Heart left ventricle (tissue), 16 donors: ENCODE results near the gene OSBPL10. TPM values are rescaled to one million over a fixed set of nuclear protein-coding genes. Genes with fewer than 3 reads are reported as not detected.

Experiments used
- ATAC-seq, 4 donors: fragments of 200-7000 bp; cut with Tn5 transposase; one replicate each; pipeline ENCODE4 v1.9.1; 2020 to 2022; ENCODE audit warnings: moderate library complexity in 4 of 4, mild to moderate bottlenecking in 3 of 4, moderate number of reproducible peaks in 1 of 4
- DNase-seq, 5 donors: peaks; one replicate each; pipeline ENCODE4 v3.0.0-alpha.2; 2020
- H3K27ac ChIP-seq, 12 donors: fragments of 200-600 bp; sonication (generic) in 4 of 12; one replicate each; pipeline versions ENCODE4 v1.5.0 to v1.8.0; 2016 to 2022; ENCODE audit warnings: mild to moderate bottlenecking in 2 of 12
- H3K27me3 ChIP-seq, 9 donors: fragments of 200-600 bp; sonication (generic) in 2 of 9; one replicate each; pipeline versions ENCODE4 v1.5.1 to v1.8.0; 2016 to 2022; ENCODE audit warnings: mild to moderate bottlenecking in 3 of 9
- H3K36me3 ChIP-seq, 9 donors: fragments of 200-600 bp; sonication (generic) in 2 of 9; one replicate each; pipeline versions ENCODE4 v1.5.0 to v1.8.0; 2018 to 2022; ENCODE audit warnings: mild to moderate bottlenecking in 2 of 9
- H3K4me1 ChIP-seq, 12 donors: fragments of 200-600 bp; sonication (generic) in 4 of 12; one replicate each; pipeline versions ENCODE4 v1.5.0 to v1.8.0; 2016 to 2022; ENCODE audit warnings: mild to moderate bottlenecking in 3 of 12
- H3K4me3 ChIP-seq, 12 donors: fragments of 200-600 bp; sonication (generic) in 4 of 12; one replicate each; pipeline versions ENCODE4 v1.5.0 to v1.8.0; 2017 to 2022; ENCODE audit warnings: mild to moderate bottlenecking in 9 of 12, moderate library complexity in 4 of 12
- H3K9me3 ChIP-seq, 12 donors: fragments of 200-600 bp; sonication (generic) in 4 of 12; one replicate each; pipeline versions ENCODE4 v1.5.0 to v1.8.0; 2016 to 2022; ENCODE audit warnings: mild to moderate bottlenecking in 1 of 12
- CTCF ChIP-seq, 12 donors: fragments of 200-600 bp; sonication (generic) in 4 of 12; IDR thresholded peaks; one replicate each; pipeline versions ENCODE4 v1.5.0 to v1.8.0; 2018 to 2022; ENCODE audit warnings: antibody characterized with exemption in 12 of 12, mild to moderate bottlenecking in 5 of 12
- POLR2A ChIP-seq, 2 donors: fragments of 450-650 bp; IDR thresholded peaks; one replicate each; pipeline ENCODE4 v1.6.1; 2017; ENCODE audit warnings: antibody characterized with exemption in 2 of 2, mild to moderate bottlenecking in 2 of 2, moderate library complexity in 2 of 2
- WGBS, 4 donors: extraction: QIAGEN DNeasy Blood & Tissue Kit in 2 of 4; methylation state at CpG; one replicate each; pipeline versions ENCODE4 v1.1.5 to v1.1.7; 2013 to 2018; 5-methylcytosine and 5-hydroxymethylcytosine counted together
- intact Hi-C, 10 donors: fragments of 100-400 bp; cut with DNase I; formaldehyde crosslinking; loops; one replicate each; pipeline versions ENCODE4 v1.11.1 to v1.14.2; 2022
- polyA plus RNA-seq, 2 donors: library from polyadenylated mRNA; stranded (reverse); fragments of 200-250 nt; gene quantifications; one replicate each; pipeline ENCODE4 v1.2.3, GENCODE V29; 2013
- total RNA-seq, 9 donors: library from RNA; depleted of rRNA in 2 of 9; stranded (reverse); fragments of >200 nt in 2 of 9; fragmentation: NEBNext Ultra II Directional in 3 of 9; extraction: Animal tissue kit (Norgen Biotek cat#: 25700) in 3 of 9; gene quantifications; one replicate each; pipeline versions ENCODE4 v1.1.0 to v1.2.4, GENCODE V29; 2016 to 2023
- donor health status: ischemic (EF 13 %, LVEDD 7.1; RV severe dilation, severe dysfunction).
- donor health status: healthy with polysubstance abuse.
- donor health status: DM: no; HTN: yes; CAD: no.
- donor health status: DM: no; HTN: no; CAD: no.
- donor health status: ischemic (EF 25% LVEDD 6.9; RV normal size, moderate dysfunction).
- donor health status: ischemic (EF 25% LVEDD 5.7; RV mildly dilated, moderate dysfunction).
- donor health status: healthy.
- donor health status: DM: yes; HTN: yes; CAD: no.
- donor health status: ischemic (EF 35%, LVEDD 5.7; RV mildly dilated, moderate dysfunction).
- donor health status: nonischemic (EF 11% LVEDD 7.7; RV severe dilation, severe dysfunction).
- donor health status: DM: yes; HTN: yes; CAD: no.
- donor health status: PGD.
- donor health status: ischemic (EF 29% LVEDD 5.4; RV normal size, mild dysfunction).
- donor health status: nonischemic (EF 23%, LVEDD 6.1; RV moderate dilation, normal function).

Gene OSBPL10
- total and polyA plus RNA-seq, 11 donors, result 1.3 to 12.7 (median 3.9) TPM

- intact Hi-C loops, result loop anchor here in 2 of 10 donors (1.0 to 2.0 kb wide), 2 partner anchors 123 kb away; no protein-coding TSS in a partner anchor
- H3K27ac ChIP-seq, result no peak overlapping the region
- peaks cover 0 to 2% (median 0%) of the 10 kb centered on the region in 12 donors for H3K4me1 ChIP-seq
- WGBS, 4 donors, result 70 to 85% (median 74%) methylated on average over 3 of the region's 3 CpGs
- H3K27me3 ChIP-seq, result no peaks in the 10 kb centered on the region
- TF ChIP-seq POLR2A (IDR thresholded peaks at IDR 0.05), result no peak
- no peak for TF ChIP-seq CTCF (IDR thresholded peaks at IDR 0.05)
- ATAC-seq (no peak), DNase-seq (no peak)
- H3K9me3 ChIP-seq, result no peaks in the 10 kb centered on the region
- H3K36me3 ChIP-seq, result no peaks in the 10 kb centered on the region
- no peak overlapping the region for H3K4me3 ChIP-seq
Observed at GRCh38 chr3:32021748-32022147, 40.7 kb upstream of the OSBPL10 start.

GRCh38 chr3:32021155-32021554, 40.1 kb upstream of the OSBPL10 start:
- Histone ChIP-seq H3K4me1 (peaks cover 0 to 2% (median 0%) of the 10 kb centered on the region in 12 donors), H3K36me3 (no peaks in the 10 kb centered on the region), H3K4me3 (no peak overlapping the region), H3K27ac (no peak overlapping the region), H3K27me3 (no peaks in the 10 kb centered on the region), H3K9me3 (no peaks in the 10 kb centered on the region)
- no peak for TF ChIP-seq CTCF (IDR thresholded peaks at IDR 0.05)
- no peak for TF ChIP-seq POLR2A (IDR thresholded peaks at IDR 0.05)
- DNase-seq, result no peak
- intact Hi-C loops, result loop anchor here in 2 of 10 donors (1.0 to 2.0 kb wide), 2 partner anchors 123 to 124 kb away; no protein-coding TSS in a partner anchor
- 71 to 80% (median 73%) methylated on average over 7 of the region's 7 CpGs for WGBS, 4 donors
- ATAC-seq, result no peak

- no peak for DNase-seq
- WGBS, 4 donors, result 49 to 54% (median 54%) methylated on average over 5 of the region's 5 CpGs
- H3K27me3 ChIP-seq, result no peaks in the 10 kb centered on the region
Observed at GRCh38 chr3:32018757-32019564, 37.9 kb upstream of the OSBPL10 start.

More at GRCh38 chr3:32018757-32019564, 37.9 kb upstream of the OSBPL10 start:
- peak; percentile 15 to 89 (median 79) for ATAC-seq
- TF ChIP-seq POLR2A (IDR thresholded peaks at IDR 0.05), result no peak
- TF ChIP-seq CTCF (IDR thresholded peaks at IDR 0.05), result peak; percentile 64 to 82 (median 75)
- Histone ChIP-seq H3K9me3 (no peaks in the 10 kb centered on the region), H3K4me3 (no peak overlapping the region), H3K4me1 (peaks cover 0 to 2% (median 0%) of the 10 kb centered on the region in 12 donors), H3K27ac (no peak overlapping the region), H3K36me3 (no peaks in the 10 kb centered on the region)
- intact Hi-C loops, result loop anchor here in 6 of 10 donors (1.0 to 10.0 kb wide), 3 partner anchors 125 to 326 kb away; no protein-coding TSS in a partner anchor
